A549 (cell line): ENCODE results near the gene MYLK3. TPM values are rescaled to one million over a fixed set of nuclear protein-coding genes. Genes with fewer than 3 reads are reported as not detected.

Source experiments
- CBX2 ChIP-seq: fragments of 200-600 bp; sonication (generic); IDR thresholded peaks from 2 replicates; pipeline ENCODE4 v1.6.1; 2016; ENCODE audit warnings: low read depth, mild to moderate bottlenecking, borderline replicate concordance
- CBX8 ChIP-seq: fragments of 200-600 bp; sonication (generic); IDR thresholded peaks from 2 replicates; pipeline ENCODE4 v1.6.1; 2016
- CEBPB ChIP-seq, 2 experiments: fragments of >200 bp in 1 of 2; sonication (Bioruptor Twin) in 1 of 2; formaldehyde crosslinking in 1 of 2; IDR thresholded peaks; 2 replicates each; pipeline ENCODE4 v1.6.1; 2012 to 2016
- CHD2 ChIP-seq: fragments of 150-350 bp; IDR thresholded peaks from 2 replicates; pipeline ENCODE4 v1.6.1; 2014; ENCODE audit warnings: low read length; ENCODE audit not compliant: partially characterized antibody
- GATA3 ChIP-seq: IDR thresholded peaks from 2 replicates; pipeline ENCODE4 v1.6.1; 2012; ENCODE audit warnings: borderline replicate concordance
- HDAC2 ChIP-seq: fragments of 200-600 bp; sonication (generic); IDR thresholded peaks from 2 replicates; pipeline ENCODE4 v1.6.1; 2016
- HEYL ChIP-seq: fragments of 250-450 bp; sonication (Bioruptor Pico); IDR thresholded peaks from 2 replicates; pipeline ENCODE4 v1.8.0; 2021; ENCODE audit warnings: mild to moderate bottlenecking, moderate library complexity
- HMGXB4 ChIP-seq: fragments of 250-450 bp; sonication (Bioruptor Pico); IDR thresholded peaks from 2 replicates; pipeline ENCODE4 v1.5.0; 2021; ENCODE audit warnings: mild to moderate bottlenecking, moderate library complexity, borderline replicate concordance
- HOXB5 ChIP-seq: fragments of 250-450 bp; sonication (Bioruptor Pico); IDR thresholded peaks from 2 replicates; pipeline ENCODE4 v1.5.0; 2020; ENCODE audit warnings: mild to moderate bottlenecking, moderate library complexity
- JUN ChIP-seq, 2 experiments: fragments of >200 bp; sonication (Bioruptor Twin); formaldehyde crosslinking; IDR thresholded peaks; 2 replicates in 1 of 2; 3 replicates in 1 of 2; pipeline ENCODE4 v1.6.1; 2016 to 2017
- JUNB ChIP-seq: fragments of >200 bp; sonication (Bioruptor Twin); formaldehyde crosslinking; IDR thresholded peaks from 2 replicates; pipeline ENCODE4 v1.6.1; 2016
- KDM5A ChIP-seq: fragments of 200-600 bp; sonication (generic); IDR thresholded peaks from 2 replicates; pipeline ENCODE4 v1.6.1; 2016; ENCODE audit warnings: antibody characterized with exemption, mild to moderate bottlenecking
- MAZ ChIP-seq: fragments of 150-350 bp; IDR thresholded peaks from 2 replicates; pipeline ENCODE4 v1.6.1; 2014; ENCODE audit warnings: antibody characterized with exemption, low read depth, low read length, borderline replicate concordance
- PHF8 ChIP-seq: fragments of 200-600 bp; sonication (generic); IDR thresholded peaks from 2 replicates; pipeline ENCODE4 v1.6.1; 2016; ENCODE audit warnings: low read depth, mild to moderate bottlenecking, antibody characterized with exemption, moderate library complexity, borderline replicate concordance
- POLR2A ChIP-seq: IDR thresholded peaks from 2 replicates; pipeline ENCODE4 v1.6.1; 2012; ENCODE audit warnings: mild to moderate bottlenecking, low read length
- RCOR1 ChIP-seq: fragments of 150-350 bp; IDR thresholded peaks from 2 replicates; pipeline ENCODE4 v1.6.1; 2014; ENCODE audit warnings: antibody characterized with exemption, low read length, low read depth
- RFX5 ChIP-seq: fragments of 450-650 bp; IDR thresholded peaks from 2 replicates; pipeline ENCODE4 v1.7.1; 2014; ENCODE audit warnings: antibody characterized with exemption, mild to moderate bottlenecking, moderate library complexity
- TFCP2L1 ChIP-seq: fragments of 250-450 bp; sonication (Bioruptor Pico); IDR thresholded peaks from 2 replicates; pipeline ENCODE4 v1.5.0; 2021; ENCODE audit warnings: mild to moderate bottlenecking
- TP53 ChIP-seq: fragments of 250-450 bp; sonication (Bioruptor Pico); IDR thresholded peaks from 2 replicates; pipeline ENCODE4 v1.5.0; 2021; ENCODE audit warnings: mild to moderate bottlenecking, moderate library complexity
- ZNF302 ChIP-seq: fragments of 250-450 bp; sonication (Bioruptor Pico); IDR thresholded peaks from 2 replicates; pipeline ENCODE4 v1.9.0; 2021; ENCODE audit warnings: inconsistent platforms, mild to moderate bottlenecking, moderate library complexity
- polyA plus RNA-seq, 4 experiments: library from polyadenylated mRNA; depleted of rRNA in 3 of 4; stranded (reverse); fragments of >200 nt; fragmentation: RNase III in 1 of 4; extraction: RNeasy Plus Mini Kit Qiagen cat#74134 plus additional on column Dnase treatment in 1 of 4; gene quantifications; 2 replicates in 3 of 4; 3 replicates in 1 of 4; pipeline ENCODE4 v1.2.3, GENCODE V29; 2011 to 2017
- TF ChIP-seq, protein P1 (sequence below): IDR thresholded peaks from 2 replicates; pipeline ENCODE4 v1.6.1; 2012; ENCODE audit warnings: low read depth, borderline replicate concordance
- TF ChIP-seq, protein P2 (sequence below): fragments of >200 bp; sonication (Bioruptor Twin); formaldehyde crosslinking; IDR thresholded peaks from 2 replicates; pipeline ENCODE4 v1.6.1; 2016
- TF ChIP-seq, protein P3 (sequence below): fragments of 200-600 bp; sonication (generic); IDR thresholded peaks from 2 replicates; pipeline ENCODE4 v1.6.1; 2016; ENCODE audit warnings: antibody characterized with exemption, mild to moderate bottlenecking, moderate library complexity
- TF ChIP-seq, protein P4 (sequence below): fragments of >200 bp; sonication (Bioruptor Twin); formaldehyde crosslinking; IDR thresholded peaks from 3 replicates; pipeline ENCODE4 v1.5.1; 2016
- TF ChIP-seq, protein P5 (sequence below): IDR thresholded peaks from 2 replicates; pipeline ENCODE4 v1.6.1; 2012
- TF ChIP-seq, protein P6 (sequence below): fragments of >200 bp; sonication (Bioruptor Twin); formaldehyde crosslinking; IDR thresholded peaks from 3 replicates; pipeline ENCODE4 v1.6.1; 2016
- TF ChIP-seq, protein P7 (sequence below): IDR thresholded peaks from 2 replicates; pipeline ENCODE4 v1.6.1; 2012

The MYLK3 gene
- polyA plus RNA-seq, 2 of the 4 experiments (the other 2 are of a cell fraction): 0.05 to 0.16 TPM

- TF ChIP-seq, protein P1, sequence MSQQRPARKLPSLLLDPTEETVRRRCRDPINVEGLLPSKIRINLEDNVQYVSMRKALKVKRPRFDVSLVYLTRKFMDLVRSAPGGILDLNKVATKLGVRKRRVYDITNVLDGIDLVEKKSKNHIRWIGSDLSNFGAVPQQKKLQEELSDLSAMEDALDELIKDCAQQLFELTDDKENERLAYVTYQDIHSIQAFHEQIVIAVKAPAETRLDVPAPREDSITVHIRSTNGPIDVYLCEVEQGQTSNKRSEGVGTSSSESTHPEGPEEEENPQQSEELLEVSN: peak; percentile 76; the same call in 1 of the 2 replicates
- TF ChIP-seq TFCP2L1 (CRISPR knock-in tag) (no peak), PHF8 (peak; percentile 93), RCOR1 (no peak), CEBPB (IDR thresholded peaks at IDR 0.05) (no peak), HDAC2 (no peak), CBX2 (no peak), ZNF302 (CRISPR knock-in tag) (no peak), KDM5A (no peak; the same call in 1 of the 2 replicates), CHD2 (no peak), CBX8 (no peak), HMGXB4 (peak; percentile 72; the same call in 1 of the 2 replicates), TP53 (CRISPR knock-in tag) (0 out of 2 replicates have a peak, but pooled peaks have one; percentile 45), JUN (IDR thresholded peaks at IDR 0.05) (peak in 1 of 2 experiments; percentile 73; a peak in 1 of 5 replicates), GATA3 (no peak), HEYL (no peak), POLR2A (peak; percentile 51), MAZ (no peak), RFX5 (no peak; the same call in 1 of the 2 replicates), HOXB5 (CRISPR knock-in tag) (no peak), JUNB (no peak)
- TF ChIP-seq, protein P2, sequence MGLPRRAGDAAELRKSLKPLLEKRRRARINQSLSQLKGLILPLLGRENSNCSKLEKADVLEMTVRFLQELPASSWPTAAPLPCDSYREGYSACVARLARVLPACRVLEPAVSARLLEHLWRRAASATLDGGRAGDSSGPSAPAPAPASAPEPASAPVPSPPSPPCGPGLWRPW: no peak
- TF ChIP-seq, protein P3, sequence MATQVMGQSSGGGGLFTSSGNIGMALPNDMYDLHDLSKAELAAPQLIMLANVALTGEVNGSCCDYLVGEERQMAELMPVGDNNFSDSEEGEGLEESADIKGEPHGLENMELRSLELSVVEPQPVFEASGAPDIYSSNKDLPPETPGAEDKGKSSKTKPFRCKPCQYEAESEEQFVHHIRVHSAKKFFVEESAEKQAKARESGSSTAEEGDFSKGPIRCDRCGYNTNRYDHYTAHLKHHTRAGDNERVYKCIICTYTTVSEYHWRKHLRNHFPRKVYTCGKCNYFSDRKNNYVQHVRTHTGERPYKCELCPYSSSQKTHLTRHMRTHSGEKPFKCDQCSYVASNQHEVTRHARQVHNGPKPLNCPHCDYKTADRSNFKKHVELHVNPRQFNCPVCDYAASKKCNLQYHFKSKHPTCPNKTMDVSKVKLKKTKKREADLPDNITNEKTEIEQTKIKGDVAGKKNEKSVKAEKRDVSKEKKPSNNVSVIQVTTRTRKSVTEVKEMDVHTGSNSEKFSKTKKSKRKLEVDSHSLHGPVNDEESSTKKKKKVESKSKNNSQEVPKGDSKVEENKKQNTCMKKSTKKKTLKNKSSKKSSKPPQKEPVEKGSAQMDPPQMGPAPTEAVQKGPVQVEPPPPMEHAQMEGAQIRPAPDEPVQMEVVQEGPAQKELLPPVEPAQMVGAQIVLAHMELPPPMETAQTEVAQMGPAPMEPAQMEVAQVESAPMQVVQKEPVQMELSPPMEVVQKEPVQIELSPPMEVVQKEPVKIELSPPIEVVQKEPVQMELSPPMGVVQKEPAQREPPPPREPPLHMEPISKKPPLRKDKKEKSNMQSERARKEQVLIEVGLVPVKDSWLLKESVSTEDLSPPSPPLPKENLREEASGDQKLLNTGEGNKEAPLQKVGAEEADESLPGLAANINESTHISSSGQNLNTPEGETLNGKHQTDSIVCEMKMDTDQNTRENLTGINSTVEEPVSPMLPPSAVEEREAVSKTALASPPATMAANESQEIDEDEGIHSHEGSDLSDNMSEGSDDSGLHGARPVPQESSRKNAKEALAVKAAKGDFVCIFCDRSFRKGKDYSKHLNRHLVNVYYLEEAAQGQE: no peak; the same call in 1 of the 2 replicates
- TF ChIP-seq, protein P4, sequence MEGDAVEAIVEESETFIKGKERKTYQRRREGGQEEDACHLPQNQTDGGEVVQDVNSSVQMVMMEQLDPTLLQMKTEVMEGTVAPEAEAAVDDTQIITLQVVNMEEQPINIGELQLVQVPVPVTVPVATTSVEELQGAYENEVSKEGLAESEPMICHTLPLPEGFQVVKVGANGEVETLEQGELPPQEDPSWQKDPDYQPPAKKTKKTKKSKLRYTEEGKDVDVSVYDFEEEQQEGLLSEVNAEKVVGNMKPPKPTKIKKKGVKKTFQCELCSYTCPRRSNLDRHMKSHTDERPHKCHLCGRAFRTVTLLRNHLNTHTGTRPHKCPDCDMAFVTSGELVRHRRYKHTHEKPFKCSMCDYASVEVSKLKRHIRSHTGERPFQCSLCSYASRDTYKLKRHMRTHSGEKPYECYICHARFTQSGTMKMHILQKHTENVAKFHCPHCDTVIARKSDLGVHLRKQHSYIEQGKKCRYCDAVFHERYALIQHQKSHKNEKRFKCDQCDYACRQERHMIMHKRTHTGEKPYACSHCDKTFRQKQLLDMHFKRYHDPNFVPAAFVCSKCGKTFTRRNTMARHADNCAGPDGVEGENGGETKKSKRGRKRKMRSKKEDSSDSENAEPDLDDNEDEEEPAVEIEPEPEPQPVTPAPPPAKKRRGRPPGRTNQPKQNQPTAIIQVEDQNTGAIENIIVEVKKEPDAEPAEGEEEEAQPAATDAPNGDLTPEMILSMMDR: peak; percentile 38; the same call in 2 of the 3 replicates
- TF ChIP-seq, protein P5, sequence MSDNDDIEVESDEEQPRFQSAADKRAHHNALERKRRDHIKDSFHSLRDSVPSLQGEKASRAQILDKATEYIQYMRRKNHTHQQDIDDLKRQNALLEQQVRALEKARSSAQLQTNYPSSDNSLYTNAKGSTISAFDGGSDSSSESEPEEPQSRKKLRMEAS: peak; percentile 62
- TF ChIP-seq, protein P6, sequence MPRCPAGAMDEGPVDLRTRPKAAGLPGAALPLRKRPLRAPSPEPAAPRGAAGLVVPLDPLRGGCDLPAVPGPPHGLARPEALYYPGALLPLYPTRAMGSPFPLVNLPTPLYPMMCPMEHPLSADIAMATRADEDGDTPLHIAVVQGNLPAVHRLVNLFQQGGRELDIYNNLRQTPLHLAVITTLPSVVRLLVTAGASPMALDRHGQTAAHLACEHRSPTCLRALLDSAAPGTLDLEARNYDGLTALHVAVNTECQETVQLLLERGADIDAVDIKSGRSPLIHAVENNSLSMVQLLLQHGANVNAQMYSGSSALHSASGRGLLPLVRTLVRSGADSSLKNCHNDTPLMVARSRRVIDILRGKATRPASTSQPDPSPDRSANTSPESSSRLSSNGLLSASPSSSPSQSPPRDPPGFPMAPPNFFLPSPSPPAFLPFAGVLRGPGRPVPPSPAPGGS: no peak
- TF ChIP-seq, protein P7, sequence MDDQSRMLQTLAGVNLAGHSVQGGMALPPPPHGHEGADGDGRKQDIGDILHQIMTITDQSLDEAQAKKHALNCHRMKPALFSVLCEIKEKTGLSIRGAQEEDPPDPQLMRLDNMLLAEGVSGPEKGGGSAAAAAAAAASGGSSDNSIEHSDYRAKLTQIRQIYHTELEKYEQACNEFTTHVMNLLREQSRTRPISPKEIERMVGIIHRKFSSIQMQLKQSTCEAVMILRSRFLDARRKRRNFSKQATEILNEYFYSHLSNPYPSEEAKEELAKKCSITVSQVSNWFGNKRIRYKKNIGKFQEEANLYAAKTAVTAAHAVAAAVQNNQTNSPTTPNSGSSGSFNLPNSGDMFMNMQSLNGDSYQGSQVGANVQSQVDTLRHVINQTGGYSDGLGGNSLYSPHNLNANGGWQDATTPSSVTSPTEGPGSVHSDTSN: no peak
Measured at GRCh38 chr16:46689365-46690280, 58.5 kb downstream of the MYLK3 start, which contains the start of gene ORC6 (continued).
